HT1080 (cell line): Measurements from ENCODE around the gene NDP. TPM values are rescaled to one million over a fixed set of nuclear protein-coding genes. Genes with fewer than 3 reads are reported as not detected.
A peak's percentile ranks its signal among the peaks of the same experiment; 100 is the strongest.
"Not testable (repeated sequence)": the region's sequence is repeated elsewhere in the genome, so short reads cannot be mapped to it uniquely, and the experiment has no call there.

Source experiments
- DNase-seq: peaks from one replicate; pipeline ENCODE4 v3.0.0-alpha.2; 2015; ENCODE audit warnings: low read depth
- total RNA-seq: library from RNA; depleted of rRNA; stranded (reverse); fragments of >200 nt; shearing (Covaris generic); gene quantifications from 2 replicates; pipeline ENCODE4 v1.2.3, GENCODE V29; 2014

NDP gene
- total RNA-seq, 1 experiment from 2014 or later, result not detected

DNA sequence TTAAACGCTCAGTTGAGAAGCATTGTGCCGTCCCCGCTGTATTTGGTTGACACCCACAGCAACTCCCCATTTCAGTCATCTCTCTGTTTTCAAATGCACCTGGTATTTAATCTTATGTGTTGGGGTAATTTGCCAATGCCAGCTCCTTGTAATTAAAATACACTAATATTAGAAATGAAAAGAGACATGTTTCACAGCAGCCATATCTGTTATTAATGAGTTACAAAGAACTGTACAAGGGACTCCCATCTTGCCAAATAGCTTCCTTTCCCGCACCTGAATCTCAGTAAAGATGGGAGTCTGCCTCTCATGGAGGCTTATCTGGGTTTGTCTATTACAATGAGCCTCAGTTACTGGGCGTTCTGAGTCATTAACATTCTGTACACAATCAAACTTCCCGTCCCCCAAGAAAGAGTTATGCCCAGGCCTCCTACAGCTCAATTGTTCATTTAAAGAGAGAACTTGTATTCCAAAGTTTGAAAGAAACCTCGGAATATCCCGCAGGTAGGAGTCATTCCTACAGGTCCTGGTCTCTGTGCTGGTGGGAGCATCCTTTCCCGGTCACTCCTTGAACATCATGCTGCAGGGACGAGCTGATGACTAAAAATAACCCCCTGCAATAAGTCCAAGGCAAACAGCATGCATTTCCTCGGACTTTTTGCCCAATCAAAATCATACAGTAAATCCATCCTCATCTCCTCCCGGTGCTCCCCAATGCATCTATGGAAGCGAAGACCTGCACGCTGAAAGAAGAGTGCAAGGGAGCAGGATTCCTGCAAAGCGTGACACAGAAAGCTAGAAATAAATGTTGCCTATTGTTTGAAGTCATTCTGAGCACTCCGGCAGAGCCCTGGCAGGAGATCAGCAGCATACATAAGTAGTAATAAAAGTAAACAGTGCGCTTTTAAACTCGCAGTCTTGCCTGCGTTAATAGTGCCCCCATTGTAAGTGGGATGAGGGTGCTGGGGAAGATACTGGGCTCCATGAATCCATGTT is 926 bp downstream of the NDP start:
- DNase-seq, result no peak

DNA sequence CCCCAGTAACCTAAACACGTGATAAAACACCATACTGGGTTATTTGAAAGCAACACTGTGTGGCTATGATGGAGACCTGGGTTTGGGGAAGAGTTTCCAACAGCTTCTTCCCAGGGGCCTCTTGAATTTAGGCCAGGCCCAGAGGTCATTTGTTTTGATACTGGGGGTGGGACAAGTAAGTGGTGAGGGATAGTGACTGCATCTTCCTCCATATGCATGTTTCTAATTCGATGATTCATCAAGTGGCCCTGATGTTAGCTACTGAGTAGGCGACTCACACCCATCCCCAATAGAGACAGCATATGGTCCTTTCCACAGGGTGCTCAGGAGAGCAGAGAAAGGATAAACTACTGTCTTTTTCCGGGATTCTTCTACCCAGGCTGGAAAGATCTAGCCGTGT is 2.7 kb downstream of the NDP start:
- peak; percentile 74 for DNase-seq

DNA sequence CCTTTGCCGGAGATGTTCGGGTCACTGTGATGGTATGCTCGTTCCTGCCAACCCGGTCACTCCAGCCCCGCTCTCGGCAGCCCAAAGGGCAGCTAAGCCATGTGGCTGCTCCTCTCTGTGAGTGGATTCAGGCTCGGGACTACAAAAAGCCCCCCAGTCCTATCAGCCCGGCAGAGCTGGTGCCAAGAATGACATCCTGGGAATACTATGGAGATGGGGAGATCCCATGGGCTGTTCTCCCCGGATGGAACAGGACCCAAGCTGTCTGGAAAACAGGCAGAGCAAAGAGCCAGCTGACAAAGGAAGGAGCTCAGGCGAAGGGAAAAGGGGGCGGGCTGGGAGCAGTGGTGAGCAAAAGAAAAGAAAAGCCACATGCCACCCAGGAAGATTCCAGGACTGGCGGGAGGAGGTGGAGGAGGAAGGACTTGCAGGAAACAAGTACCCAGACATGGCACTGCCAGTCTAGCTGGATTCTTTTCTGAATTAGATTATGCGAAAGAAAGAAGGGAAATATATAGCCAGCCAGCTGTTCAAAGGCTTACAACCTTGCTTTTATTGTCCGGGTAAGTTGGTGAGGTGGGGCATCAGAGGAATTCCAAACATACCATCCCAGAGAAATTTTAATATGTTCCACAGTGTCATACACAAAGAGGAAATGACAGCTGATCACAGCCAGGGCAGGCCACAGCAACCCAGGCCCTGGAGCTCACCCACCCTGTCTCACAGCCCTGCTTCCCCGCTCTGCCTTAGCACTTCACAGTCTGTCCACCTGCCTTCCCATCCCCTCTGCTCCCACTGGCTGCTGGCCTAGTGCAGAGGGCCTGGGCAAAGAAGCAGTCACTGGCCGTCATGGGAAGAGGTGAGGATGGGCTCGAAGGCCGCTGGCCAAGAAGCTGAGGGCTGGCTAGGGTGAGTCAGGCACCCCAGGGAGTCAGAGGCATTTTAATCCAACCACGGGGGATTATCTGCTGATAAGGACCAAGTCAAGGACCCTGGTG is 3.4 kb downstream of the NDP start:
- DNase-seq, result peak; percentile 83

DNA sequence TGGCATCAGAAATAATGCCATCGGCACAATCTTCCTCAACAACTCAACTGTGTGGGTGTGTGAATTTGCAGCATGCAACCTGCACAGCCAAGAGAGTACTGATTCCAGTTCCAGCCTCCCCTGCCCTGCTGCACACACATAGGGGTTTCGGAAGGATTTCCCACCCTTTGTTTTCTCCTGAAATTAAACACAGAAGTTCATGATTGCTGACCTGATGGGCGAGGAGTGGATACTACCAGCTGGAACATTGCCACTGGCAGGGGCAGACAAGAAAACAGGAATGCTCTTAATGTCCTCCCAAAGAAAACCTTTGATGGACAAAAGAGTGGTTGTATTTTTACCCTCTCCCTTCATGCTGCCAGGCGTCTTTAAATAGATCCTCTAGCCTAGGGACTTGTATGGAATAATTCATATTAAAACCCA is 4.8 kb downstream of the NDP start:
- DNase-seq, result no peak

- peak; percentile 1 for DNase-seq
Measured at GRCh38 chrX:43964936-43965335, 8.3 kb downstream of the NDP start.

- no peak for DNase-seq
Measured at GRCh38 chrX:43963726-43964125, 9.5 kb downstream of the NDP start.

DNA sequence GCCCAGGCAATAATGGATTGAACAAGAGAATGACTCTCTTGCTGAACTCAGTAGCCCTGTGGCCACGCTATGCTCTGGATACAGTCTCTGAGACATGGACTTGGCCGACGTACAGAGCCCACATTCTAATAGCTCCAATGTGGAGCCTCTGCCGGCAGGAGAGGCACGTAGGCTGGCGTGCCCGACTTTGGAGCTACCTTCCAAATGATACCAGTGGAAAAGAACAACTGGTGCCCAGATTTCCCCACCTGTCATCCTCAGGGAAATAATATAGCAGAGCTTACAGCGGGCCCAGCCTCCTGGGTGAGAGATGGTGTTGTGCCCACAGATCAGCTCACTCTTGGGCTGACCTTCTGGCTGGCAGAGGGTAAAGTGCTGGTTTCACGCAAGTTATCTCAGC is 10.6 kb downstream of the NDP start:
- DNase-seq, result no peak

GRCh38 chrX:43961699-43962098 is 11.5 kb downstream of the NDP start:
- no peak for DNase-seq

DNA sequence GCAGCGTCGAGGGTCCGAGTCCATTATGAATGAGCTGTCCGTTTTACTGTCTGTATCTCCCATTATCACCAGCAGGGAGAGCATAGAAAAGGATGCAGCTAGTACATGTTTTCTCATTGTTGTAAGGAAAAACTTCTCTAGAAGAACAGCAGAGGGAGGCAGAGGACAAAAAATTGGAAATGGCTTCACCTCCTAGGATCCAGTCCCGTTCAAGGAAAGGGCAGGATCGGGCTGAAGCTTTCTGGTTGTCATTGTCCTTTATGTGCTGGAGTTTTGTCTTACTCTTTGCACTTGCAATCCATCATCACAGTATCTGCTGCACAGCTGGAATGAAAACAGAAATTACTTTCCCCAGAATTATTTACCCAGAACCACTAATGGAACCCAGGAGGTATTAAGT is 14.7 kb downstream of the NDP start:
- peak; percentile 69 for DNase-seq

GRCh38 chrX:43956034-43956433 is 17.2 kb downstream of the NDP start:
- DNase-seq, result no peak

GRCh38 chrX:43953218-43953617 is 20.0 kb downstream of the NDP start:
- DNase-seq, result peak; percentile 15

- DNase-seq, result peak; percentile 24
Measured at GRCh38 chrX:43949669-43950068, 23.5 kb downstream of the NDP start.

- peak; percentile 52 for DNase-seq
Measured at GRCh38 chrX:43940816-43941474, 32.2 kb downstream of the NDP start.

DNA sequence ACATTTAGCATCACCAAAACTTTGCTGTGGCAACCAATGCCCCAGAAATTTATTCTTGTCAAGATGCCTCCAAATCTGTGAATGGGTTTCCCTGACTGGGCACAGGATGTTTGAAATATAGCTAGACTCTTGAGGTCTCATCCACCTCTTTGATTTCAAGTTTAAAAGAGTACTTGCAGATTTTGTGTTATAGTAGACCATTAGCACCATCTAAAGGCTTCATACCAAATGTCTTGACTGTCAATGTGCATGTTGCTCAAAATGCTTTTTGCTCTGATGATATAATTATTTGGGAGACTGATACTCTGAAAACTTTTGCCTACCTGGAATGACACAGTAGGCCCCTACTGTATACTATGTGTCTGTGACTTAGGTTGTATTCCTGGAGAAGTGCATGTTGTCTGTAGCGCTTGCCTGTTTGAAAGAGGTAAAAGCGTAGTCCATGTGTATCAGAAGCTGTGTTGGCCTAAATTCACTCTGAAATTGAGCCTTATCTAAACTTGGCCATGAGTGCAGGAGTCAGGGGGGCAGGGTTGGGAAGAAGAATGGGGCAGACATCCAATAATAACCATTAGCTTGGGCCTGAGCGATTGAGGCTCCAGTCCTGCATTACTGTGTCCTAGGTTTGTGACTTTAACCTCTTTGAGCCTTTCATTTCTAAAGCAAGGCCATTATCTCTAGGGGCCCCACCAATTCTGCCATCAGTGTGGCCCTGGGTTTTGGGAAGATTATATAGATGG is 33.8 kb downstream of the NDP start:
- DNase-seq, result no peak

DNA sequence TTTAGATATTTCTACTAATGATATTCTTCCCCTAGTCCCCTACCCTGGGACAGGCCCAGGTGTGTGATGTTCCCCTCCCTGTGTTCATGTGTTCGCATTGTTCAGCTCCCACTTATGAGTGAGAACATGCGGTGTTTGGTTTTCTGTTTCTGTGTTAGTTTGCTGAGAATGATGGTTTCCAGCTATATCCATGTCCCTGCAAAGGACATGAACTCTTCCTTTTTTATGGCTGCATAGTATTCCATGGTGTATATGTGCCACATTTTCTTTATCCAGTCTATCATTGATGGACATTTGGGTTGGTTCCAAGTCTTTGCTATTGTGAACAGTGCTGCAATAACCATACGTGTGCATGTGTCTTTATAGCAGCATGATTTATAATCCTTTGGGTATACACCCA is 51.2 kb downstream of the NDP start:
- DNase-seq, result not testable (repeated sequence)

DNA sequence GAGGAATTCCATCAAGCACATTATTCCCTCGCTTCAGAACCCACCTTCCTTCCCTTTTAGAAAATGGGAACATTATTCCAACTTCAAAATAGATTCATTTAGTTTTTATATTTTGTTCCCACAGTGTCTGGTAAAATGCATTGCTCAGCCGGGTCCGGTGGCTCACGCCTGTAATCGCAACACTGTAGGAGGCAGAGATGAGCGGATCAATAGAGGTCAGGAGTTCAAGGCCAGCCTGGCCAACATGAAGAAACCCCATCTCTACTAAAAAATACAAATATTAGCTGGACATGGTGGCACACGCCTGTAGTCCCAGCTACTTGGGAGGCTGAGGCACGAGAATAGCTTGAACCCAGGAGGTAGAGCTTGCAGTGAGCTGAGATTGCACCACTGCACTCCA is 62.4 kb downstream of the NDP start:
- not testable (repeated sequence) for DNase-seq

GRCh38 chrX:43910012-43910411 is 63.2 kb downstream of the NDP start:
- no peak for DNase-seq

DNA sequence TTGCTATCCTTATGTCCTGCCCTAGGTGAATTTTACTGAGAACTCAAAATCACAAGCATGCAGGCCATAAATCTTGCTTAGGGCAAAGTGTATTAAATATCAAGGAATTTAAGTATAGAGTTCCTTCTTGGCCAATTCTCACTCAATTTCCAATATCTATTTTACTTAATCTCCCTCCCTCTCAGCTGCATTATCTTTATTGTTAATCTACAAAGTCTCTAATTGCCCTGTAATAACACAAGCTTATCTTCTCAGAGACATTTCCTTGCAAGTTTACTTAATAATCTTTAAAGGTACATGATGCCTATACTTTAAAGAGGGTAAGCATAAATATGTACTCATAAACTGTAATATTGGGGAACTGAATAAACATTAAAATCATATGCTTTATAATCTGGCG is 64.0 kb downstream of the NDP start:
- DNase-seq, result no peak

GRCh38 chrX:43899878-43900815 is 73.0 kb downstream of the NDP start:
- DNase-seq, result no peak
